PFSK-1 (cell line): ENCODE measurements around the gene KDM3A.

Experiments
- FOXP2 ChIP-seq: optimal IDR thresholded peaks from 2 replicates; pipeline ENCODE3; 2011; ENCODE audit warnings: borderline replicate concordance, control low read depth, inconsistent platforms; ENCODE audit not compliant: insufficient read depth; ENCODE audit errors: extremely low read length, extremely low read depth
- POLR2AphosphoS5 ChIP-seq: IDR thresholded peaks from 2 replicates; pipeline ENCODE4 v1.6.1; 2012; ENCODE audit warnings: low read depth, mild to moderate bottlenecking, control low read depth, low read length, moderate library complexity
- SIN3A ChIP-seq: IDR thresholded peaks from 2 replicates; pipeline ENCODE4 v1.6.1; 2012; ENCODE audit warnings: mild to moderate bottlenecking, low read length, moderate library complexity, borderline replicate concordance; ENCODE audit not compliant: insufficient read depth
- TAF1 ChIP-seq: IDR thresholded peaks from 2 replicates; pipeline ENCODE4 v1.6.1; 2012; ENCODE audit warnings: low read length, control low read depth, borderline replicate concordance; ENCODE audit not compliant: insufficient read depth
- TF ChIP-seq, protein P1 (sequence below), 2 experiments: IDR thresholded peaks; 2 replicates each; pipeline versions ENCODE4 v1.6.1 to v1.8.0; 2011 to 2012; ENCODE audit warnings: low read depth in 2 of 2, low read length in 2 of 2, control low read depth in 1 of 2, inconsistent platforms in 1 of 2, mild to moderate bottlenecking in 1 of 2, moderate library complexity in 1 of 2; ENCODE audit not compliant: insufficient read depth in 1 of 2

Gene KDM3A

DNA sequence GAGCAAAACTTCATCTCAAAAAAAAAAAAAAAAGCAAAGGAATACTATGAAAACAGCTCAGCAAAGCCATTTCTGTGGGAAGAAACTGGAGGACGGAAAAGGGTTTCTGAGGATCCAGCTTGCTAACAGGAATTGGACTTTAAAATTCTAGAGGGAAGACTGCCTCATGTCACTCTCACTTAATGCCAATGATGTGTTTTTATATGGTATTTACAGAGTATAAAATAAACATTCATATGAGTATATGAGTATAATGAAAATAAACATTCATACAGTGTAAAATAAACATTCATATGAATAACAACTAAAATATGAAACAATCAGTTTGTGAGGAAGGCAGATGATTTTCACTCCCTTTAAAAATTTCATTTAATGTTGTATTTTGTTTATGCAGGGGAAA, 78.2 kb downstream of the KDM3A start:
- no peak for TF ChIP-seq POLR2AphosphoS5
- TF ChIP-seq TAF1, result no peak
- TF ChIP-seq, protein P1, sequence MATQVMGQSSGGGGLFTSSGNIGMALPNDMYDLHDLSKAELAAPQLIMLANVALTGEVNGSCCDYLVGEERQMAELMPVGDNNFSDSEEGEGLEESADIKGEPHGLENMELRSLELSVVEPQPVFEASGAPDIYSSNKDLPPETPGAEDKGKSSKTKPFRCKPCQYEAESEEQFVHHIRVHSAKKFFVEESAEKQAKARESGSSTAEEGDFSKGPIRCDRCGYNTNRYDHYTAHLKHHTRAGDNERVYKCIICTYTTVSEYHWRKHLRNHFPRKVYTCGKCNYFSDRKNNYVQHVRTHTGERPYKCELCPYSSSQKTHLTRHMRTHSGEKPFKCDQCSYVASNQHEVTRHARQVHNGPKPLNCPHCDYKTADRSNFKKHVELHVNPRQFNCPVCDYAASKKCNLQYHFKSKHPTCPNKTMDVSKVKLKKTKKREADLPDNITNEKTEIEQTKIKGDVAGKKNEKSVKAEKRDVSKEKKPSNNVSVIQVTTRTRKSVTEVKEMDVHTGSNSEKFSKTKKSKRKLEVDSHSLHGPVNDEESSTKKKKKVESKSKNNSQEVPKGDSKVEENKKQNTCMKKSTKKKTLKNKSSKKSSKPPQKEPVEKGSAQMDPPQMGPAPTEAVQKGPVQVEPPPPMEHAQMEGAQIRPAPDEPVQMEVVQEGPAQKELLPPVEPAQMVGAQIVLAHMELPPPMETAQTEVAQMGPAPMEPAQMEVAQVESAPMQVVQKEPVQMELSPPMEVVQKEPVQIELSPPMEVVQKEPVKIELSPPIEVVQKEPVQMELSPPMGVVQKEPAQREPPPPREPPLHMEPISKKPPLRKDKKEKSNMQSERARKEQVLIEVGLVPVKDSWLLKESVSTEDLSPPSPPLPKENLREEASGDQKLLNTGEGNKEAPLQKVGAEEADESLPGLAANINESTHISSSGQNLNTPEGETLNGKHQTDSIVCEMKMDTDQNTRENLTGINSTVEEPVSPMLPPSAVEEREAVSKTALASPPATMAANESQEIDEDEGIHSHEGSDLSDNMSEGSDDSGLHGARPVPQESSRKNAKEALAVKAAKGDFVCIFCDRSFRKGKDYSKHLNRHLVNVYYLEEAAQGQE (IDR thresholded peaks at IDR 0.05; ENCODE audit: insufficient read depth in 1 of 2, low read depth in 2 of 2, low read length in 2 of 2), result no peak
- TF ChIP-seq FOXP2, result no peak
- no peak for TF ChIP-seq SIN3A

DNA sequence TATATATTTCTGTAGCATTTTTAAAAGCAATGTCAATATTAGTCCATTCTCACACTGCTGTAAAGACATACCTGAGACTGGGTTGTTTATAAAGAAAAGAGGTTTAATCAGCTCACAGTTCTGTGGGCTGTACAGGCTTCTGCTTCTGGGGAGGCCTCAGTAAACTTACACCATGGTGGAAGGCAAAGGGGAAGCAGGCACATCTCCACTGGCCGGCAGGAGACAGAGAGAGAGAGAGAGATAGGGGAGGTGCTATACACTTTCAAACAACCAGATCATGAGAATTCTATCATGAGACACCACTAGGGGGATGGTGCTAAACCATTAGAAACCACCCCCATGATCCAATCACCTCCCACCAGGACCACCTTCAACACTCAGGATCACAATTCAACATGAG, 79.0 kb downstream of the KDM3A start:
- TF ChIP-seq SIN3A, result no peak
- TF ChIP-seq FOXP2, result no peak
- no peak for TF ChIP-seq POLR2AphosphoS5
- TF ChIP-seq TAF1, result no peak
- TF ChIP-seq, protein P1 (IDR thresholded peaks at IDR 0.05; ENCODE audit: insufficient read depth in 1 of 2, low read depth in 2 of 2, low read length in 2 of 2), result no peak

DNA sequence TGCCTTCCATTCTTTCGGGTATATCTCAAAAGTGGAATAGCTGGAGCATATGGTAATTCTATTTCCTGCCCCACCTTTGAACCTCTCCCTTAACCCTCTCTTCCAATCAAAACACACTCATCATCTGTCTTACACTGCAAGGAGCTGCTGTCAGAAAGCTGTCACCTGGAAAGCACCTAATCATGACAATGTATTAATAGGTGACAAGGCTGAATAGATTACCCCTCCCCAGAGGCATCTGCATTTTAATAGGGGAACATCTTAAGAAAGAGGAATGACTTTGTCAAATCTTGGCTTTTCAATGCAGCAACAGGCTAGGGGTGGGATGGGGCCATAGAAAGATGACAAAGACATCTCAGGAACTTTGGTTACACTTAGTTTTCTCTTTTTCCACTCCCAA, 80.8 kb downstream of the KDM3A start:
- TF ChIP-seq TAF1 (no peak), POLR2AphosphoS5 (no peak), SIN3A (no peak), FOXP2 (no peak)
- TF ChIP-seq, protein P1 (IDR thresholded peaks at IDR 0.05; ENCODE audit: insufficient read depth in 1 of 2, low read depth in 2 of 2, low read length in 2 of 2), result no peak

DNA sequence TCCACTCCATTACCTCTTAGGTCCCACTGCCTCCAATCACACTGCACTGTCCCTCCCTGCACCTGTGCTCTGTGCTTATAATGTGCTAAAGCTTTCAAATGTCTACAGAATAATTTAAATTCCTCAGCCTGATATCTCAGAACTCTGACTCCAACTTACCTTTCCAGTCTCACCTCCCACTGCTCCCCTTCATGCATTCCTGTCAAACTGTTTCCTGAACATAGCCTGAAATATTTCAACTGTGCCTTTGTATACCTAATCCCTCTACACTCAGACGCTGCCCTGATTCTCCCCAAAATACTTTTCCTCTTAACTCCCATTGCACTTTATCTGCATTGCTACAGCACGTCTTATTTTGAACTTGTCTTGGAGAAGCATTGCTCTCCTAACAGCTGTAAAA, 81.5 kb downstream of the KDM3A start:
- TF ChIP-seq SIN3A, result no peak
- TF ChIP-seq TAF1, result no peak
- TF ChIP-seq FOXP2, result no peak

DNA sequence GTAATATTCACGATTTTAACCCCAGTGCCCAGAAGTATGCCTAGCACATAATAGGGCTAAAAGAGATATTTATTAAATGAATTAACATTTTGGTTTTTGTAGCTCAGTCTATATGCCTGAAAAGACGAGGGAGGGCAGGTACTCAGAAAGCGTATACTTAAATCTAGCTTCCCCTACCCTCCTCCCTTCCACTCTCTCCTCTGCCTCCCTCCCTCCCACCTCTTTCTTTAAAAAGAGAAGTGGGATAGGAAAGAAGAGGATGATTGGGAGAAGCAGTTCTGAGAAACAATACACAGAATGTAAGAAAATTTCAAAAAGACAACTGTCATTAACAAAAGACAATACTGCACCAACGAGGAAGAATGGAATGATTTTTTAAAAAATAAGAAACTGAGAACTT, 82.3 kb downstream of the KDM3A start:
- TF ChIP-seq POLR2AphosphoS5, result no peak
- TF ChIP-seq SIN3A, result no peak
- no peak for TF ChIP-seq TAF1
- TF ChIP-seq, protein P1 (IDR thresholded peaks at IDR 0.05; ENCODE audit: insufficient read depth in 1 of 2, low read depth in 2 of 2, low read length in 2 of 2), result no peak
- TF ChIP-seq FOXP2, result no peak
